Erythroblast (primary cell): Measurements from ENCODE around the gene PLXNA2.

Experiments
- GATA1 ChIP-seq: IDR thresholded peaks from 2 replicates; pipeline ENCODE4 v1.6.1; 2011; ENCODE audit warnings: low read depth, mild to moderate bottlenecking, control low read depth, low read length, moderate library complexity
- POLR2A ChIP-seq: IDR thresholded peaks from 2 replicates; pipeline ENCODE4 v1.6.1; 2011; ENCODE audit warnings: mild to moderate bottlenecking, low read length

DNA sequence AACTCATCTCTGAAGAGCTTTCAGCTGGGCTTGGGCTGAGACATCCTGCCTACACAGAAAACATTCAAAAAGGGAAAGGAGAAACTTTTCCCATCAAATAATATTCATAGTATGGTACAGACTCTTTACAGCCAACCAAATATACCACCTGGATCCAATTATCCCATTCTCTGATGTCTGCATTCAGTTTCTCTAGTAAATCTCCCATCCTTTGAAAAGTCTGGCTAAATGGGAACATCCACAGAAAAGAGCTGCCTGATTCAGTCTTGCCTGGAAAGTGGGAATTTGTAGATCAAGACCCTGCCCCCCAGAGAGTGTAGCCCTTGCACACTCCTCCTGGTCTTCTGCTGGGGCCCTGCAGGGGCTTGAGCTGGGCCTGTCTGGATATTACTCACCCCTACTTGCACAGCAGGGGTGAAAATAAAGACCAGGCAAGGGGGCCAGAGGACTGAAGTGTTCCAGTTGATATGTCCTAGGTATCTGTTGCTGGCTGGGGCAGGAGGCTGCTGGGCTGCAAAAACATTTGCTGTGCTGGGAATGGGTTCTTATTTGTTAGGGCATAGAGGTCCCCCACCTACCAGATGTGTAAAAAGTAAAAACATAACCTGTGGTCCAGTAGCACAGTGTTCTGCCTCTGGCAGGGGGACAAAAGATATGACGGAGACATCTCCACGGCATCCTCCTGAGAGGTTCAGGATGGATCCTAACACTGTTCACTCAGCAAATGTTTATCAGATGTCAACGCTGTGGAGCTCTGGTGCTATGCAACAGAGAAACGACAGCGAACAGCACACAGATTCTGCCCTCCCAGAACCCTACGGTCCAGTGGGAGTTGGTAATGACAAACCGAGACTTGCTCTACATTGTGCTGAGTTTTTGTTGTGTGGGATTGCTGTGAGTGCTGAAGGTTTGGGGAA is 140.3 kb downstream of the PLXNA2 start:
- no peak for TF ChIP-seq POLR2A
- no peak for TF ChIP-seq GATA1
